GM19468 (cell line): Measurements from ENCODE around the gene SLC35B2.
"Not testable (repeated sequence)": the region's sequence is repeated elsewhere in the genome, so short reads cannot be mapped to it uniquely, and the experiment has no call there.

ENCODE experiments used
- ATAC-seq: cut with Tn5 transposase; IDR thresholded peaks from one replicate; pipeline ENCODE4 v1.9.1; 2021; ENCODE audit warnings: mild to moderate bottlenecking, moderate library complexity, moderate number of reproducible peaks; ENCODE audit not compliant: unreplicated experiment; ENCODE audit errors: extremely low read depth

SLC35B2 gene

DNA sequence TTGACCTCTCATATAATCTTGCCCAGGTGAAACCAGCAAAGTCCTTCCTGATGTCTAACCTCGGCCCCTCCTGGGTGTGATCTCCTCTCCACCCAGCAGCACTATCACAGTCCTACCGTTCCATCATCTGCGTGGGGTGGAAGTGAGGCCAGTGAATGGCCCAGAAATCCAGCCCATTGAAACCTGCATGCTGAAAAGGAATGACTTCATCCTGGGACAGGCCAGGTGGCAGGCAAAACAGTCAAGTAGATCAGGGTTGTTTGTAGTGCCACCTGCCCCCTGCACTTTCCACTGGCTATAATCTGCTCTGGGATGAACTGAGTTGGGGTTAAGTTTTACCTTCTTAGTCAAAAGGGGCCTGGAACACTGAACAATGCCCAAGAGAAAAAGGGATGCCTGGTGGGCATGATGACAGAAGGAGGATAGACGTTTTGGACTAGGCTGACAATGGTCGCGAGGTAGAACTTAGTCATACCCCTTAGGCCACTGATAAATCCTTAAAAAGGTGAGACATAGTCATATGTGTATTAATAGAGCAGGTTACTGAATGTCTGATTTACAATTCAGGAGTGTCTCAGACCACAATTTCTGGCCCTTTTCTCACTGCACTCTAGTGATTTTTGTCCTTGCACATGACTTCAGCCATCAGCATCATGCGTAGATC lies 18.5 kb downstream of the SLC35B2 start:
- no peak for ATAC-seq

DNA sequence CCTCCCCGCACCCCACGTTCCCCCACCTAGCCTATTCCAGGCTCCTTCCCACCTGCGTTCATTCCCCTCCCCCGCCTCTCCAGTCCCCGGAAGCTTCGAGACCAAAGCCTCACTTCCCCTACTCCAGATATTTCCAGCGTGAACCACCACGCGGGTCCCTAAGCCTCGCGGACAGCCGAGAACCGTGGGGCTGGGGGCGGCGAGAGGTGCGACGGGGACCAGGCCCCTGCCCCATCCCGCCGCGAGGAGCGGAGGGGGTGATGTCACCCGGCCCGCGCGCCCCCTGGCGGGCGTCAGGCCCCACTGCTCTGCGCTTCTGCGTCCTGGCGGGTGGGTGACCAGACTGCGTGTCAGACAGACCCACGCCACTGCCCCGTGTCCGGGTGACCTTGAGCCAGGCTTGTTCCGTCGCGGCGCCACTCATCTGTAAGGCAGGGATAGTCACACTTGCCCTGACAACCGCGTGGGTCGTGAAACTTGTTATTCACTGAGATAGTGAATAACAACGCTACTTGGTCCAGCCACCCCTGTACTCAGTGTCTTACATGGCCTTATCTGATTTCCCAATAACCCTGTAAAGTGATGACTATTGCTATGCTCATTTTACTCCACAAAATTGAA lies 19.4 kb downstream of the SLC35B2 start:
- ATAC-seq = peak; percentile 81

DNA sequence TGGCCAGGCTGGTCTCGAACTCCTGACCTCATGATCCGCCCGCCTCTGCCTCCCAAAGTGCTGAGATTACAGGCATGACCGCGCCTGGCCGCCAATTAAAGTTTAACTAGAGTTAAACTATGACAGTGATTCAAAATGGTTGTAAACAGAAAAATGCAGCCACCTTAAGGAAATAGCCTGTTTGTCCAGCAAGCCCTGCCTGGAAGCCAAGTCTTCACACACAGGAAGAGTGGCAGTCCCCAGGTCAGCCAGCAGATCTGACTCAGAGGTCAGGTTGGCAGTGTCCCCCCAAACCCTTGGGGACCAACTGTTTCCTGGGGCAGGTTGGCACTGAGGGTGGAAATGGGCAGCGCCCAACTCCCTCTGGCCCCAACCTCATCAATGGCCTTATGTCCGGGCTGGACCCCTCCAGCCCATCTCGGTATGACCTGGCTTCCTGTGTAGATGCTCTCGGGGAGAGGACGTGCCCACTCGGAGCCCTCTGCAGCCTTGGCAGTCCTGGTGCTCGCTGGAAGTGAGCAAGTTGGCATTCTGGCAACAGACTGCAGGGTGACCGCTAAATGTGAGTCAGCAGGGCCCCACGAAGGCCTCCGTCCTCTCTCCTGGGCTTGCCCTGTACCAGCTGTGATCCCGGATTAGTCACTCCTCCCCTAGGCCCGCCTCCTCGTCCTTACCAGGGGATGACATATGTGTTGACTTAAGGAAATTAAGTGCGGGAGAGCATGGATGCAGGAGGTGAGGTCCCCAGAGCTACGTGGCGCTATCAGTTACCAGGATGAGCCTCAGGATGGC lies 20.1 kb downstream of the SLC35B2 start:
- ATAC-seq = no peak

DNA sequence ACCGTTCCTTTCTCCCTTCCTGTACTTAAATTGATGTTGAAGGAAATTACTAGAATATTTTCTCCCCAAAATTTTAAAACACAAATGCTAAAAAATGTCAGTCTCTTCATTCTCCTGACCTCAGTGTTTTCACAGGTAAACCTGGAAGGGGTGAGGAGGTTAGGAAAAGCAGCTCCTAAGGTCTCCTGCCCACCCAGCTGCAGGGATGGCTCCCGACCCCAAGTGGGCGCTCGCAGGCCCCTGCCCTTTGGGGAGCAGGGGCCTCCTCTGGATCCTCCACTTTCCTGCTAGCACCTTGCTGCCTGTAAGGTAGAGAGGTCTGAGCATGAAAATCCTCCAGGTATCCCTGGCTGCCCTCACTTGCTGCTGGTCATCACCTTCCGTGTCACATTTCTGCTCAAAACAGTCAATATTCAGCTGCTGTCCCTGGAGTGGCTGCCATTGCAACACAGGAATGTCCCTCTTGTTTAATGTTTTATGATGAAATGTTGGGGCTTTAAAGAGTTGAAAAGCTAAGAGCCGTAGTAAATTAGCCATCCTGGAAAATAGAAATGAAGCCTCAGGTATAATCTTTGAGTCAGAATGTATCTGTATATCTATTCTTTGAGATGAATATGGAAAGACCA lies 21.3 kb downstream of the SLC35B2 start:
- no peak for ATAC-seq

DNA sequence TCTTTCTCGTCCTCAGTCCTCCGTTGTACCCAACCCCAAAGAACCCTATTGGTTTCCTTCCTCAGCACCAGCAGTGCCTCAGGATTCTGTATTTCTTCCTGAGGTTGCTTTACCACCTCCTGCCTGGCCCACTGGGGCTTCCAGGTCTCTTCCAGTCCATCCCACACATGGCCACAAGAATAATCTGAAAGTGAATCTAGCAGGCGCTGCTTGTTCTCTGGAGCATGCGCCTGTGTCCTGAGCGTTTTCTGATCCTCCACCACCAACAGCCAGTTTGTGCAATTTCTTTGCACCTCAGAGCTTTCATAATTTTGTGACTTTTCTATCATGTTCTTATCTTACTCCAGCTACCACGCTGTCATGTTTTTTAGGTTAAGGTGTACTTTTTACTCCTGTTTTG lies 22.1 kb downstream of the SLC35B2 start:
- ATAC-seq = no peak

DNA sequence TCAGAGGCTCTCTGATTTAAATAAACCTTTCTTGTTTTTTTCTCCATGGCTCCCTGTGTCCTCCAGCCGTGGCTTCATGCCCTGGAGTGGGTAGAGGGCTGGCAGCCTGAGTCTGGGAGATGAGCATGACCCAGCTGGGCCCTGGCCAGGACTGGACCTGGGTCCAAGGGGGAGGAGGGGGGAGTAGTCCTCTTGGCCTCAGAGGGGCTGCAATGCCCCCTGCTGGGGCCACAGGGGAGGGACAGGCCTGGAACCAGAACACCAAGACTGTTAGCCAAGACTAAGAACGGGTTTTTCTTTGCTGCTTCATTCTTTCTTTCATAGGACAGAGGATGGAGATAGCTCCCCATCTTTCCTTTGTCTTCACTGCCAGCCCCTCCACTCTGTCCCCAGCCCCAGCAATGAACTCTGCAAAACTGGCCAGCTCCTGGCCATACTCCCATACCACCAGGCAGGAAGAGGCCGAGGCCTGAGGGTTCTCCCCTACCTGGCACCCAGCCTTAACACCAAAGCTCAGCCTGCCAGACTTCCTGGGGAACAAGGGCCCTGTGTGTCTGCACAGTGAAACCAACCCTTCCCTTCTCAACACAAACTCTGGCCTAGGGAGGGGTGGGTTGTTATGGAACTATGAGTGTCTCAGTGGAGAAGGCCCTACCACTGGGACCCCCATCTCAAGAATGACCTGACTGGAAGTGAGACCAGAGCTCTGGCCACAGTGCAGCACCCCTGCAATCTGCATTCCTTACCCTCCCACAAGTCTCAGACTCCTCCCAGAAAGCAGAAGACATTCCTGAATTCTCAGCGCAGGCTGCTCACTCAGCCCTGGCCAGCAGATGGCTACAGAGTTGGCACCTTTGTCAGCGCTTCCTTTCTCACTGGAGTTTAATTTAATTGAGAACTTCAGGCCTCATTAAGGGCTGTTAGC lies 23.0 kb downstream of the SLC35B2 start:
- ATAC-seq = no peak

DNA sequence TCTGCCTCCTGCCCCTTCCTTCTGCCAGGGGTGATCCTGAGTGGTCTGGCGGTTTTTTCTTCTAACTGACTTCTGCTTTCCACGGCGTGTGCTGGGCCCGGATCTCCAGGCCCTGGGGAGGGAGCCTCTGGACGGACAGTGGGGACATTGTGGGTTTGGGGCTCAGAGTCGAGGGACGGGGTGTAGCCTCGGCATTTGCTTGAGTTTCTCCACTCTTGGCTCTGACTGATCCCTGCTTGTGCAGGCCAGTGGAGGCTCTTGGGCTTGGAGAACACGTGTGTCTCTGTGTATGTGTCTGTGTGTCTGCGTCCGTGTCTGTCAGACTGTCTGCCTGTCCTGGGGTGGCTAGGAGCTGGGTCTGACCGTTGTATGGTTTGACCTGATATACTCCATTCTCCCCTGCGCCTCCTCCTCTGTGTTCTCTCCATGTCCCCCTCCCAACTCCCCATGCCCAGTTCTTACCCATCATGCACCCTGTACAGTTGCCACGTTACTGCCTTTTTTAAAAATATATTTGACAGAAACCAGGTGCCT lies 23.7 kb downstream of the SLC35B2 start:
- no peak for ATAC-seq

DNA sequence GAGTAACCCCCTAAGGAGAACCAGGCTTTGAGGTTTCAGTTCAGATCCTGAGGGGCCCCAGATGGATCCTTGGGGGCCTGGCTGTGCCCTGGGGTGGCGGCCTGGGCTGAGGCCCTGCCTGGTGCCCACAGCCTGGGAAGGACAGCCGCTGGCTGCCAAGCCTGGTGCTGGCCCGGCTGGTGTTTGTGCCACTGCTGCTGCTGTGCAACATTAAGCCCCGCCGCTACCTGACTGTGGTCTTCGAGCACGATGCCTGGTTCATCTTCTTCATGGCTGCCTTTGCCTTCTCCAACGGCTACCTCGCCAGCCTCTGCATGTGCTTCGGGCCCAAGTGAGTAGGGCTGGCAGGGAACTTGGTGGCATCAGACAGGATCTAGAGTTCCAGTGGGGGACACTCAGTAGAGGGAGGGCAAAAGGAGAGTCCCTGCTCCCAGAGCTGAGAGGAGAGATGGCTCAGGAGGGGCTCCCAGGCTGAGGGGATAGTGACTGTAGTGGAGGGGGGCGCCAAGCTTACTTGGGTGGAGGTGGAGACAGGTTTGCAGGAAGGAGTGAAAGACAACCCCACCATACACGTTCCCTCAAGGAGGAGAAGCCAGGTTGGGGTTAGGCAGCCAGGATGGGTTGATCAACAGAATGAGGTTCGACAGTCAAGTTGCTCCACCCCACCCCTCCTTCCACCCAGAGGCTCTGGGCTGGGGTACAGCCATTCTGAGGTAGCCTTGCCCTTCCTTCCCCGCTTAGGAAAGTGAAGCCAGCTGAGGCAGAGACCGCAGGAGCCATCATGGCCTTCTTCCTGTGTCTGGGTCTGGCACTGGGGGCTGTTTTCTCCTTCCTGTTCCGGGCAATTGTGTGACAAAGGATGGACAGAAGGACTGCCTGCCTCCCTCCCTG lies 24.4 kb downstream of the SLC35B2 start:
- ATAC-seq = no peak

DNA sequence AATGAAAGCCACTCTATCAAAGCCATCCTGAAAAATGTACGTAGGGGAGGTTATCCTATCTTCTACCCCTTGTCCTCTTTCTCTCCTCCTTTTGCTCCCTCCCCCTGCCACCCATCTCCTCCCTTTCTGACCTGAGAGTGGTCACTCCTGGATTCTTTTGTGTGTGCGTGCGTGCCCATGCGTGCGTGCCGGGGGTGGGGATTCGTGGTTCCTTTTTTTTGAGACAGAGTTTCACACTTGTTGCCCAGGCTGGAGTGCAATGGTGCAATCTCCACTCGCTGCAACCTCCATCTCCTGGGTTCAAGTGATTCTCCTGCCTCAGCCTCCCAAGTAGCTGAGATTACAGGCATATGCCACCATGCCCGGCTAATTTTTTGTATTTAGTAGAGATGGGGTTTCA lies 25.9 kb downstream of the SLC35B2 start:
- ATAC-seq = not testable (repeated sequence)

DNA sequence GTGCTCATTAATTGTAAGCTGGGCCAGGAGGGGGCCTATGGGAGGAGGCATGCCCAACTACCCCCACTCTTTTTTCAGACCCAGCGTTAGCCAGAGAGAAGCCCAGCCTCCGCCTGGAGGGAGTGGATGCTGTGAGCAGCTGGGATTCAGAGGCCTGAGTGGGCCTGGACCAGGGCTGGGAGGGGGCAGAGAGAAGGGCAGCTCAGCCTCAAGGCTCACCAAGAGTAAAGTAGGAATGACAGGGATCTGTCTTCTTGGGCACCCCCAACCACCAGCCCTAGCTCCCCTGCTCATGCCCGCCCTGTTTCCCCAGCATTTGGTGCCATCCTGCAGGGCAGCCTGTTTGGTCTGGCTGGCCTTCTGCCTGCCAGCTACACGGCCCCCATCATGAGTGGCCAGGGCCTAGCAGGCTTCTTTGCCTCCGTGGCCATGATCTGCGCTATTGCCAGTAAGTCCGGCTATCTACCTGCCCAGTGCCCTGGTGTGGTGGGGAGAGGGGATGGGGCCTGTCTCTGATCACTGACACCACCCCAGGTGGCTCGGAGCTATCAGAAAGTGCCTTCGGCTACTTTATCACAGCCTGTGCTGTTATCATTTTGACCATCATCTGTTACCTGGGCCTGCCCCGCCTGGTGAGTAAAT lies 27.2 kb downstream of the SLC35B2 start:
- ATAC-seq = no peak

DNA sequence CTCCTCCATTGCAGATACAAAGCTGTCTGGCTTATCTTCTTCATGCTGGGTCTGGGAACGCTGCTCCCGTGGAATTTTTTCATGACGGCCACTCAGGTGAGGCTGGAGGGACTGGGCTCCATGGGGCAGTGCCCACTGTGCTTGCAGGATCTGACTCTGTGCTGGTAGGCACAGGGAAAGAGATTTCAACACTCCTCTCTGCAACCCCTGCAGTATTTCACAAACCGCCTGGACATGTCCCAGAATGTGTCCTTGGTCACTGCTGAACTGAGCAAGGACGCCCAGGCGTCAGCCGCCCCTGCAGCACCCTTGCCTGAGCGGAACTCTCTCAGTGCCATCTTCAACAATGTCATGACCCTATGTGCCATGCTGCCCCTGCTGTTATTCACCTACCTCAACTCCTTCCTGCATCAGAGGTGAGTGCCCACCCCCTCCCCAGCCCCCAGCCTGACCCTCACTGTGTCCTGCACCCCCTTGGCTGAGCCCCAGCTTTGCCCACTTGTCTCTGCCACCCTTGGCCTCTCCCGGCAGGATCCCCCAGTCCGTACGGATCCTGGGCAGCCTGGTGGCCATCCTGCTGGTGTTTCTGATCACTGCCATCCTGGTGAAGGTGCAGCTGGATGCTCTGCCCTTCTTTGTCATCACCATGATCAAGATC lies 27.8 kb downstream of the SLC35B2 start:
- no peak for ATAC-seq

DNA sequence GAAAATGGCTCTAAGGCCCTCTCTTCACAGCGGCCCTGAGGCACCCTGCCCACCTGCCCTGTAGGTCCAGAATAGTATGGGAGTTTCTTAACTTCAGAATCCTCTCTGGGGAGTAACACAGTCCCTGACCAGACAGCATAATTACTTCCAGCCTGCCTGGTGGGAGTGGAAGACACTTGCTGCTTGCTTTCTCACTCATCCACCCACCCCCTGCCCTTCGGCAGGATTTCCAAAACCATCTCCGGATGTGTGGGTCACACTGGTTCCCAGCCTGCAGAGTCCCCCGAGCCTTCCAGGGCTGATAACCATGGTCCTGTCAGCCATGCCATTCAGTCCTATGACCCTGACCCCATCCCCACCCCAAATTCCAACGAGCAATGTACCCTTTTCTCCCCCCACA lies 28.5 kb downstream of the SLC35B2 start:
- ATAC-seq = no peak

DNA sequence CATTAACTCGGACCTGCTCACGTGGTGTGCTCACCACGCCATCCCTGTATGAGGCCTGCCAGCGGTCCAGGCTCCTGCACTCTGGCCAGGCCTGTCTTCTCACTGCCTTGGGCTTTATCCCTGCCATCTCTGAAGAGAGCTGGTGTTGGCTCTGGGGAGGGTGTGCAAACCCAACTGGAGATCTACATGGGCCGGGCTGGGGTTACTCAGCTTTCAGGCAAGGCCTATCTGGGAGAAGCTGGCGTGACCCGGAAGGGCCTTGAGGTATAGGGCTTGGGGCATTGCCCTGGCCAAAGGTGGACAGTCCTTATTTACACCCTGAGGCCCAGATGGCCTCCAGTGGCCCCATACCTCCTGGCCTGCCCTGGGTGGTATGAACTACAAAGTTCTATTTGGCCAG lies 28.9 kb downstream of the SLC35B2 start:
- ATAC-seq = no peak

DNA sequence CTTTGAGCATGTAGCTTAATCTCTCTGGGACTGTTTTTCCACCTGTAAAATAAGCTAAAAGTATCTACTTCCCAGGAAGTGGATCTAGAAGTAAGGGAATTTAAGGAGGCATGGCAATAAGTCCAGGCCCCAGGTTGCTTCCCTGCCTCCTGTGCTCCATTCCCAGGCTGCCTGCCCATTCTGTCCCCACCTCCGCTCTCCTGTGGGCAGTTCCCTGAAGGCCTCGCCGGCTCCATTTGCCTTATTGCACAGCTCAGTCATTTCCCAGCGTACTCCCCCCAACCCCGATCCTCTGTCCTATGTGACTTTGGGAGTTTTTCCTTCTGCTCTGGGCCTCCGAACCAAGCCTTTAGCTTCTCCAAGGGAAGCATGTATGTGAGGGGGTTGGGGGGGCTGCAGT lies 29.3 kb downstream of the SLC35B2 start:
- no peak for ATAC-seq

DNA sequence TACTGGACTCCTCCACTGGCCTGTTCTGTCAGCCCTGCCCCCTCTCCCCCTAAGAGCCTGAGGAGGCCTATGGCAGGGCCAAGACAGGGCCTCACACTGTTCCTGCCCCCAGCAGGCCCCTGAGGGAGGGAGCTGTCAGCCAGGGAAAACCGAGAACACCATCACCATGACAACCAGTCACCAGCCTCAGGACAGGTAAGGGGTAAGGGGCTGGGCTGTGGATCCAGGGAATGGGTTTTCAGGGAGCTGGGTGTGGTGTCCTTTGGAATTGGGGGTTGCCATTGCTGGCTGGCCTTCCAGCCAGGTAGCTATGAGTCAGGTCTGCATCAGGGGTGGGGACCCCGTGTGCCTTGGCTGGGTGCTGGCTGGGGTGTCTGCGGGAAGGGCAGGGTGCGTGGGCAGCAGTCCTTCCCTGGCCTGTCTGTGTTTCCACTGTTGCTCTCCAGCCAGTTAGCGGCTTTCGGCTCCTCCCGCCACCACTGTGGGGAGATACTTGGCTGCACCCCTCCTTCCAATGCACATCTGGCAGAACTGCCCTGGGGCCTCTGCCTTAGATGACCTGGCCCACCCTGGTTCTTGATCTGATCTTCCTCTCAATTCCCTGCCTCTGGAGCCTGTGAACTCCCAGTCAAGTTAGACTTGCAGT lies 30.1 kb downstream of the SLC35B2 start:
- ATAC-seq = no peak

DNA sequence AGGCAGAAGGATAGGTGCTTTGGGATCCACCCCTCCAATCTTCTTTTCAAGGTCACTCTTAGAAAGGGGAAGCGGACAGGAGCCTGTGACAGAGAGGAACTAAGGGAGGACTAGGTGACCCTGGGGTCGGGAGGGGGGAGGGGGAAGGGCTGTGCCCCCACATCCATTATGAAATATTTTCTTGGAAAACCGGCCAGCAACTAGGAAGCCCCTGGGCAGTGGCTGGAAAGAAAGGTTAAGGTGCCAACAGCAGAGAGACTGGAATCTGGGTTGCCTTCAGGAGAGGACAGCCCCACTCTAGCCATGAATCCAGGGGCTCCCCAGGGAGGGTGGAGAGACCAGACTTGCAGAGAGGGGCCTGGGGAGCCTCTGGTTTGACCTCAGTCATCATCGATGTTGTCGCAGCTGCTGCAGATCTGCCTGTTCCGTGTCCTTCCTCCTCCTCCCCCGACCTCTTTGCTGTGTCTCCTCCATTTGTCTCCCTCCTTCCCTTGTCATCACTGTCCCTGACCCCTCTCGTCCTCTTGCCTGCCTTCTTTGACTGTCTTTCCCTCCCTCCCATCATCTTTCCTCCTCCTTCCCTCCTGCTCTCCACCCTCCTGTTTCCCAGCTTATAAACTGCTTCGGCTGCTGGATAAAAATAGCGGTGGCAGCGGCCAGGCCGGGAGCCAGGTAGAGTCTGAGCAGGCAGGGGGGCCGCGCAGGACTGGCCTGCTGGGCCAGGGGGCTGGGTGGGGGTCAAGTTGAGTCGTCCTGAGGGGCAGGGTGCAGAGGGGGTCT lies 30.8 kb downstream of the SLC35B2 start:
- ATAC-seq = no peak
